HG02973 (cell line): Measurements from ENCODE around the gene RGN.
"Not testable (repeated sequence)": the region's sequence is repeated elsewhere in the genome, so short reads cannot be mapped to it uniquely, and the experiment has no call there.

ENCODE experiments used
- ATAC-seq: cut with Tn5 transposase; IDR thresholded peaks from one replicate; pipeline ENCODE4 v1.9.1; 2021; ENCODE audit warnings: moderate library complexity; ENCODE audit not compliant: unreplicated experiment

The RGN gene

GRCh38 chrX:47078129-47079043, at the start of gene RGN:
RGN (plus strand) TSS chrX:47078443; CDS start chrX:47081145, 2,702 bp downstream.
- no peak for ATAC-seq

GRCh38 chrX:47030339-47030738, 47.9 kb upstream of the RGN start:
- no peak for ATAC-seq

- ATAC-seq = no peak
These were observed 30.3 kb upstream of the RGN start for GRCh38 chrX:47047989-47048388.

- ATAC-seq = no peak
These were observed 18.9 kb upstream of the RGN start for GRCh38 chrX:47059142-47059874.

GRCh38 chrX:47060708-47061107, 17.5 kb upstream of the RGN start:
- ATAC-seq = no peak

GRCh38 chrX:47061238-47061919, 16.9 kb upstream of the RGN start:
- no peak for ATAC-seq

GRCh38 chrX:47063179-47063578, 15.1 kb upstream of the RGN start:
- no peak for ATAC-seq

- ATAC-seq = no peak
These were observed 10.0 kb upstream of the RGN start for GRCh38 chrX:47068214-47068613.

GRCh38 chrX:47068720-47069119, 9.5 kb upstream of the RGN start:
- ATAC-seq = no peak

GRCh38 chrX:47080215-47080914, 2.1 kb downstream of the RGN start:
- ATAC-seq = no peak

- no peak for ATAC-seq
These were observed 2.6 kb downstream of the RGN start for GRCh38 chrX:47080915-47081236.

- no peak for ATAC-seq
These were observed 13.0 kb downstream of the RGN start for GRCh38 chrX:47091149-47091775.

- ATAC-seq = no peak
These were observed 15.0 kb downstream of the RGN start for GRCh38 chrX:47093248-47093647.

- no peak for ATAC-seq
These were observed 15.6 kb downstream of the RGN start for GRCh38 chrX:47093860-47094259.

GRCh38 chrX:47097018-47097417, 18.8 kb downstream of the RGN start:
- ATAC-seq = no peak

- ATAC-seq = no peak
These were observed 20.3 kb downstream of the RGN start for GRCh38 chrX:47098338-47099094.

GRCh38 chrX:47101206-47101605, 23.0 kb downstream of the RGN start:
- no peak for ATAC-seq

GRCh38 chrX:47110936-47111615, 32.8 kb downstream of the RGN start:
- ATAC-seq = not testable (repeated sequence)

- ATAC-seq = no peak
These were observed 34.2 kb downstream of the RGN start for GRCh38 chrX:47112316-47112954.
